Activated naive CD4-positive, alpha-beta T cell treated with anti-CD3 and anti-CD28 coated beads, Interleukin-2, amount 50 U/mL, for 72 hours (primary cell): ENCODE results near the gene RPS15. TPM values are rescaled to one million over a fixed set of nuclear protein-coding genes. Genes with fewer than 3 reads are reported as not detected.

Source experiments
- ATAC-seq, 2 donors: fragments of 150-1000 bp; cut with Tn5 transposase; 2 replicates each; pipeline ENCODE4 v1.10.0; 2021; ENCODE audit warnings: mild to moderate bottlenecking in 2 of 2, moderate library complexity in 2 of 2
- DNase-seq, 2 donors: peaks; one replicate each; pipeline ENCODE4 v3.0.0; 2021 to 2022; ENCODE audit warnings: low spot score in 2 of 2
- H3K27ac Mint-ChIP-seq, 2 donors: one replicate each; pipeline ENCODE4 v1.8.0; 2022; ENCODE audit warnings: mild to moderate bottlenecking in 2 of 2, mixed read lengths in 2 of 2
- H3K36me3 Mint-ChIP-seq, 2 donors: one replicate each; pipeline ENCODE4 v1.8.0; 2022; ENCODE audit warnings: mixed read lengths in 2 of 2
- H3K9me3 Mint-ChIP-seq, 2 donors: one replicate each; pipeline ENCODE4 v1.8.0; 2022; ENCODE audit warnings: mixed read lengths in 2 of 2
- total RNA-seq, 2 donors: library from RNA; stranded (reverse); gene quantifications; one replicate each; pipeline ENCODE4 v1.2.3, GENCODE V29; 2022

Gene RPS15
- total RNA-seq, 2 donors from 2014 or later = 1,495 to 1,747 TPM

GRCh38 chr19:1466461-1467214, 28.4 kb downstream of the RPS15 start:
- Mint-ChIP-seq H3K27ac (no peak overlapping the region), H3K36me3 (no peaks in the 10 kb centered on the region), H3K9me3 (no peaks in the 10 kb centered on the region)
- ATAC-seq = no peak
- peak in 1 of 2 donors; percentile 21 for DNase-seq

- ATAC-seq = no peak
- H3K27ac Mint-ChIP-seq = no peak overlapping the region
- no peaks in the 10 kb centered on the region for H3K9me3 Mint-ChIP-seq
- DNase-seq = no peak
- no peaks in the 10 kb centered on the region for H3K36me3 Mint-ChIP-seq
Observed at GRCh38 chr19:1467215-1467489, 29.0 kb downstream of the RPS15 start.

GRCh38 chr19:1467490-1468273, 29.5 kb downstream of the RPS15 start:
- Mint-ChIP-seq H3K9me3 (no peaks in the 10 kb centered on the region), H3K27ac (no peak overlapping the region), H3K36me3 (no peaks in the 10 kb centered on the region)
- peak in 1 of 2 donors; percentile 14 for DNase-seq
- ATAC-seq = no peak

- no peak for DNase-seq
- ATAC-seq = no peak
- H3K27ac Mint-ChIP-seq = no peak overlapping the region
- no peaks in the 10 kb centered on the region for H3K36me3 Mint-ChIP-seq
- H3K9me3 Mint-ChIP-seq = no peaks in the 10 kb centered on the region
Observed at GRCh38 chr19:1468274-1468820, 30.2 kb downstream of the RPS15 start.

GRCh38 chr19:1468821-1469254, 30.6 kb downstream of the RPS15 start:
- no peak overlapping the region for H3K27ac Mint-ChIP-seq
- ATAC-seq (peak in 1 of 2 donors; percentile 36), DNase-seq (peak in 1 of 2 donors; percentile 62)
- H3K9me3 Mint-ChIP-seq = no peaks in the 10 kb centered on the region
- H3K36me3 Mint-ChIP-seq = no peaks in the 10 kb centered on the region

GRCh38 chr19:1469255-1470054, 31.3 kb downstream of the RPS15 start:
- DNase-seq (no peak), ATAC-seq (peak in 1 of 2 donors; percentile 34)
- H3K9me3 Mint-ChIP-seq = no peaks in the 10 kb centered on the region
- no peaks in the 10 kb centered on the region for H3K36me3 Mint-ChIP-seq
- no peak overlapping the region for H3K27ac Mint-ChIP-seq

GRCh38 chr19:1470055-1470304, 31.8 kb downstream of the RPS15 start:
- no peaks in the 10 kb centered on the region for H3K36me3 Mint-ChIP-seq
- DNase-seq = no peak
- no peak for ATAC-seq
- no peak overlapping the region for H3K27ac Mint-ChIP-seq
- H3K9me3 Mint-ChIP-seq = no peaks in the 10 kb centered on the region

- no peaks in the 10 kb centered on the region for H3K9me3 Mint-ChIP-seq
- ATAC-seq = peak; percentile 43 to 68
- DNase-seq = peak in 1 of 2 donors; percentile 67
Observed at GRCh38 chr19:1470305-1471009, 32.3 kb downstream of the RPS15 start.

GRCh38 chr19:1471010-1471514, 32.9 kb downstream of the RPS15 start:
- H3K36me3 Mint-ChIP-seq = no peaks in the 10 kb centered on the region
- DNase-seq (no peak), ATAC-seq (peak; percentile 41 to 44)
- no peak overlapping the region for H3K27ac Mint-ChIP-seq
- no peaks in the 10 kb centered on the region for H3K9me3 Mint-ChIP-seq

More at GRCh38 chr19:1470305-1471009, 32.3 kb downstream of the RPS15 start:
- no peak overlapping the region for H3K27ac Mint-ChIP-seq
- H3K36me3 Mint-ChIP-seq = no peaks in the 10 kb centered on the region

- no peak for ATAC-seq
- DNase-seq = no peak
- no peaks in the 10 kb centered on the region for H3K36me3 Mint-ChIP-seq
Observed at GRCh38 chr19:1471515-1472160, 33.4 kb downstream of the RPS15 start.

GRCh38 chr19:1472231-1473084, 34.3 kb downstream of the RPS15 start:
- Mint-ChIP-seq H3K27ac (no peak overlapping the region), H3K9me3 (no peaks in the 10 kb centered on the region), H3K36me3 (no peaks in the 10 kb centered on the region)
- DNase-seq (no peak), ATAC-seq (no peak)

More at GRCh38 chr19:1471515-1472160, 33.4 kb downstream of the RPS15 start:
- no peak overlapping the region for H3K27ac Mint-ChIP-seq
- H3K9me3 Mint-ChIP-seq = no peaks in the 10 kb centered on the region

- no peak overlapping the region for H3K27ac Mint-ChIP-seq
- no peaks in the 10 kb centered on the region for H3K9me3 Mint-ChIP-seq
- no peaks in the 10 kb centered on the region for H3K36me3 Mint-ChIP-seq
- DNase-seq = no peak
- ATAC-seq = no peak
Observed at GRCh38 chr19:1473085-1473851, 35.1 kb downstream of the RPS15 start.

- peaks cover 5% of the 10 kb centered on the region in 2 donors for H3K36me3 Mint-ChIP-seq
Observed at GRCh38 chr19:1474011-1474764, 36.0 kb downstream of the RPS15 start.

More at GRCh38 chr19:1474011-1474764, 36.0 kb downstream of the RPS15 start:
- no peak for DNase-seq
- no peak for ATAC-seq
- H3K9me3 Mint-ChIP-seq = no peaks in the 10 kb centered on the region
- no peak overlapping the region for H3K27ac Mint-ChIP-seq
